Body of pancreas (tissue), 4 donors: ENCODE results near the gene LIG3. TPM values are rescaled to one million over a fixed set of nuclear protein-coding genes. Genes with fewer than 3 reads are reported as not detected.

ENCODE experiments used
- ATAC-seq: fragments of 150-250 bp; one replicate; pipeline ENCODE4 v1.9.1; 2016
- DNase-seq, 4 donors: peaks; one replicate each; pipeline ENCODE4 v3.0.0-alpha.2; 2019
- H3K27ac ChIP-seq, 4 donors: fragments of 200-600 bp; sonication (generic); 1 replicate in 3 of 4; 2 replicates in 1 of 4; pipeline versions ENCODE4 v1.5.1 to v1.6.1; 2016 to 2019; ENCODE audit warnings: mild to moderate bottlenecking in 1 of 4, mixed read lengths in 1 of 4, moderate library complexity in 1 of 4
- H3K27me3 ChIP-seq, 2 donors: fragments of 200-600 bp; sonication (generic); one replicate each; pipeline ENCODE4 v1.6.0; 2016; ENCODE audit warnings: mild to moderate bottlenecking in 1 of 2
- H3K36me3 ChIP-seq, 2 donors: fragments of 200-600 bp; sonication (generic); replicated peaks in 1 of 2; 2 replicates each; pipeline ENCODE4 v1.5.1; 2016; ENCODE audit warnings: low read depth in 2 of 2; ENCODE audit not compliant: insufficient read depth in 1 of 2
- H3K4me1 ChIP-seq: fragments of 200-600 bp; sonication (generic); one replicate; pipeline ENCODE4 v1.6.0; 2016
- H3K4me3 ChIP-seq, 2 donors: fragments of 200-600 bp; sonication (generic); 1 replicate in 1 of 2; 2 replicates in 1 of 2; pipeline ENCODE4 v1.5.1; 2016 to 2019
- H3K9me3 ChIP-seq, 3 donors: fragments of 200-600 bp; sonication (generic); 1 replicate in 2 of 3; 2 replicates in 1 of 3; pipeline ENCODE4 v1.5.1; 2016
- POLR2A ChIP-seq, 3 donors: fragments of 450-650 bp; IDR thresholded peaks; one replicate each; pipeline ENCODE4 v1.6.1; 2016; ENCODE audit warnings: antibody characterized with exemption in 3 of 3, mild to moderate bottlenecking in 2 of 3
- WGBS, 2 donors: methylation state at CpG; one replicate each; pipeline ENCODE4 v1.1.5; 2017; 5-methylcytosine and 5-hydroxymethylcytosine counted together
- intact Hi-C: fragments of 100-400 bp; cut with DNase I; formaldehyde crosslinking; loops from one replicate; pipeline ENCODE4 v1.15.1; 2023
- total RNA-seq, 2 donors: library from RNA; depleted of rRNA; stranded (reverse); fragments of >200 nt; gene quantifications; one replicate each; pipeline ENCODE4 v1.1.0, GENCODE V29; 2016
- TF ChIP-seq, protein P1 (sequence below), 7 experiments: fragments of 450-650 bp in 4 of 7; fragments of 200-600 bp in 3 of 7; sonication (generic) in 3 of 7; IDR thresholded peaks; one replicate each; pipeline ENCODE4 v1.5.1; 2016 to 2019; ENCODE audit warnings: antibody characterized with exemption in 7 of 7

LIG3 gene
- total RNA-seq, 2 donors from 2014 or later = 19.2 to 28.7 TPM

GRCh38 chr17:35050170-35050569 lies 69.9 kb downstream of the LIG3 start:
- DNase-seq (no peak), ATAC-seq (no peak)
- no peaks in the 10 kb centered on the region for H3K27me3 ChIP-seq
- 93 to 95% methylated on average over 2 of the region's 2 CpGs for WGBS, 2 donors
- H3K9me3 ChIP-seq = no peaks in the 10 kb centered on the region
- H3K27ac ChIP-seq = peak overlapping the region in 3 of 4 donors; percentile 58 to 79 (median 77)
- intact Hi-C loops = no loop called here
- peaks cover 78% of the 10 kb centered on the region for H3K4me1 ChIP-seq
- H3K4me3 ChIP-seq = no peak overlapping the region
- TF ChIP-seq, protein P1, sequence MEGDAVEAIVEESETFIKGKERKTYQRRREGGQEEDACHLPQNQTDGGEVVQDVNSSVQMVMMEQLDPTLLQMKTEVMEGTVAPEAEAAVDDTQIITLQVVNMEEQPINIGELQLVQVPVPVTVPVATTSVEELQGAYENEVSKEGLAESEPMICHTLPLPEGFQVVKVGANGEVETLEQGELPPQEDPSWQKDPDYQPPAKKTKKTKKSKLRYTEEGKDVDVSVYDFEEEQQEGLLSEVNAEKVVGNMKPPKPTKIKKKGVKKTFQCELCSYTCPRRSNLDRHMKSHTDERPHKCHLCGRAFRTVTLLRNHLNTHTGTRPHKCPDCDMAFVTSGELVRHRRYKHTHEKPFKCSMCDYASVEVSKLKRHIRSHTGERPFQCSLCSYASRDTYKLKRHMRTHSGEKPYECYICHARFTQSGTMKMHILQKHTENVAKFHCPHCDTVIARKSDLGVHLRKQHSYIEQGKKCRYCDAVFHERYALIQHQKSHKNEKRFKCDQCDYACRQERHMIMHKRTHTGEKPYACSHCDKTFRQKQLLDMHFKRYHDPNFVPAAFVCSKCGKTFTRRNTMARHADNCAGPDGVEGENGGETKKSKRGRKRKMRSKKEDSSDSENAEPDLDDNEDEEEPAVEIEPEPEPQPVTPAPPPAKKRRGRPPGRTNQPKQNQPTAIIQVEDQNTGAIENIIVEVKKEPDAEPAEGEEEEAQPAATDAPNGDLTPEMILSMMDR (IDR thresholded peaks at IDR 0.05) = no peak
- no peak for TF ChIP-seq POLR2A (IDR thresholded peaks at IDR 0.05)
- no peaks in the 10 kb centered on the region for H3K36me3 ChIP-seq

DNA sequence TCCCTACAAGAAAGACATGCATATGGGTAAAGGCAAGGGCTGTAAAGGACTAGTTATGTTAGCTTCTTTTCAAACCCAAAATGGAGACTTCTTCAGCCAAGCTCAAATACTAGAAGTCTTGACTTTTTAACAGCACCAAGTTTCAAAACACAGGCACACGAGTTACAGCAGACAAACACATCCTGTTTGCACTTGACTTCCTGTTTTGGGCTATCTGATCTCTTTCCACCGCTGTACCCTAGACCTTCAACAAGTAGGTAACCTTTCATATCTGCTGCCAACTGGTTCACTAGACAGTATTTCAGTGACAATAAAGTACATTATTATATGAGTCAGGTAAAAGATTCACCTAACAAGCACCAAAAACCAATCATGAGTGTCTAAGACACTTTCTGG lies 70.9 kb downstream of the LIG3 start:
- H3K4me3 ChIP-seq = no peak overlapping the region
- TF ChIP-seq POLR2A (IDR thresholded peaks at IDR 0.05) = no peak
- peak; percentile 43 for ATAC-seq
- WGBS, 2 donors = 0% methylated on average over 2 of the region's 2 CpGs
- no peaks in the 10 kb centered on the region for H3K36me3 ChIP-seq
- peak overlapping the region; percentile 48 to 79 (median 68) for H3K27ac ChIP-seq
- no peaks in the 10 kb centered on the region for H3K27me3 ChIP-seq
- no peaks in the 10 kb centered on the region for H3K9me3 ChIP-seq
- peak in 1 of 4 donors; percentile 52 for DNase-seq
- peaks cover 68% of the 10 kb centered on the region for H3K4me1 ChIP-seq
- intact Hi-C loops = no loop called here

GRCh38 chr17:35051579-35052240 lies 71.4 kb downstream of the LIG3 start:
- DNase-seq (no peak), ATAC-seq (peak; percentile 20)
- Histone ChIP-seq H3K9me3 (no peaks in the 10 kb centered on the region), H3K27ac (peak overlapping the region; percentile 48 to 79 (median 68)), H3K27me3 (no peaks in the 10 kb centered on the region), H3K4me3 (no peak overlapping the region), H3K4me1 (peaks cover 63% of the 10 kb centered on the region), H3K36me3 (no peaks in the 10 kb centered on the region)
- intact Hi-C loops = no loop called here
- 17% methylated on average over 6 of the region's 6 CpGs for WGBS, 2 donors
- no peak for TF ChIP-seq POLR2A (IDR thresholded peaks at IDR 0.05)
- TF ChIP-seq, protein P1 (IDR thresholded peaks at IDR 0.05) = no peak

GRCh38 chr17:35052241-35052610 lies 71.9 kb downstream of the LIG3 start:
- Histone ChIP-seq H3K27me3 (no peaks in the 10 kb centered on the region), H3K27ac (peak overlapping the region in 3 of 4 donors; percentile 58 to 79 (median 77)), H3K4me1 (peaks cover 59% of the 10 kb centered on the region), H3K9me3 (no peaks in the 10 kb centered on the region), H3K4me3 (no peak overlapping the region), H3K36me3 (no peaks in the 10 kb centered on the region)
- DNase-seq (no peak), ATAC-seq (no peak)
- intact Hi-C loops = no loop called here
- TF ChIP-seq, protein P1 (IDR thresholded peaks at IDR 0.05) = no peak
- no peak for TF ChIP-seq POLR2A (IDR thresholded peaks at IDR 0.05)

- Histone ChIP-seq H3K27ac (peak overlapping the region in 2 of 4 donors; percentile 58 to 79), H3K36me3 (no peaks in the 10 kb centered on the region), H3K27me3 (no peaks in the 10 kb centered on the region), H3K4me3 (no peak overlapping the region), H3K9me3 (no peaks in the 10 kb centered on the region), H3K4me1 (peaks cover 59% of the 10 kb centered on the region)
- TF ChIP-seq POLR2A (IDR thresholded peaks at IDR 0.05) = no peak
- TF ChIP-seq, protein P1 (IDR thresholded peaks at IDR 0.05) = no peak
- DNase-seq = no peak
- no peak for ATAC-seq
- intact Hi-C loops = no loop called here
Observed at GRCh38 chr17:35052780-35053179, 72.5 kb downstream of the LIG3 start.
